ENCODE data around the gene CATSPERE.
"Not testable (repeated sequence)": the region's sequence is repeated elsewhere in the genome, so short reads cannot be mapped to it uniquely, and the experiment has no call there.

CATSPERE gene

GRCh38 chr1:244660595-244660994, 199.5 kb downstream of the CATSPERE start:
- no peak for DNase-seq (ENCODE audit: low read depth)
- H3K4me3 ChIP-seq (ENCODE audit: low read depth, low read length) = no peak overlapping the region
- no peak for TF ChIP-seq MYC (IDR thresholded peaks at IDR 0.05; ENCODE audit: low read depth, low read length)
- TF ChIP-seq CTCF (IDR thresholded peaks at IDR 0.05; ENCODE audit: low read depth, low read length) = no peak
- no peak for TF ChIP-seq POLR2A (IDR thresholded peaks at IDR 0.05; ENCODE audit: extremely low read depth, insufficient read length)
- no peak for TF ChIP-seq MAX (IDR thresholded peaks at IDR 0.05; ENCODE audit: low read depth, low read length)

DNA sequence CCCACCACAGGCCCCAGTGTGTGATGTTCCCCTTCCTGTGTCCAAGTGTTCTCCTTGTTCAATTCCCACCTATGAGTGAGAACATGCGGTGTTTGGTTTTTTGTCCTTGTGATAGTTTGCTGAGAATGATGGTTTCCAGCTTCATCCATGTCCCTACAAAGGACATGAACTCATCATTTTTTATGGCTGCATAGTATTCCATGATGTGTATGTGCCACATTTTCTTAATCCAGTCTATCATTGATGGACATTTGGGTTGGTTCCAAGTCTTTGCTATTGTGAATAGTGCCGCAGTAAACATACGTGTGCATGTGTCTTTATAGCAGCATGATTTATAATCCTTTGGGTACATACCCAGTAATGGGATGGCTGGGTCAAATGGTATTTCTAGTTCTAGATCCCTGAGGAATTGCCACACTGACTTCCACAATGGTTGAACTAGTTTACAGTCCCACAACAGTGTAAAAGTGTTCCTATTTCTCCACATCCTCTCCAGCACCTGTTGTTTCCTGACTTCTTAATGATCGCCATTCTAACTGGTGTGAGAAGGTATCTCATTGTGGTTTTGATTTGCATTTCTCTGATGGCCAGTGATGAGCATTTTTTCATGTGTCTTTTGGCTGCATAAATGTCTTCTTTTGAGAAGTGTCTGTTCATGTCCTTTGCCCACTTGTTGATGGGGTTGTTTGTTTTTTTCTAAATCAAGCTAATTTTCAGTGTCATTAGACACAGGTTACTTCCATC, 200.7 kb downstream of the CATSPERE start:
- not testable (repeated sequence) for H3K4me3 ChIP-seq (ENCODE audit: low read depth, low read length); DNase-seq (ENCODE audit: low read depth)

DNA sequence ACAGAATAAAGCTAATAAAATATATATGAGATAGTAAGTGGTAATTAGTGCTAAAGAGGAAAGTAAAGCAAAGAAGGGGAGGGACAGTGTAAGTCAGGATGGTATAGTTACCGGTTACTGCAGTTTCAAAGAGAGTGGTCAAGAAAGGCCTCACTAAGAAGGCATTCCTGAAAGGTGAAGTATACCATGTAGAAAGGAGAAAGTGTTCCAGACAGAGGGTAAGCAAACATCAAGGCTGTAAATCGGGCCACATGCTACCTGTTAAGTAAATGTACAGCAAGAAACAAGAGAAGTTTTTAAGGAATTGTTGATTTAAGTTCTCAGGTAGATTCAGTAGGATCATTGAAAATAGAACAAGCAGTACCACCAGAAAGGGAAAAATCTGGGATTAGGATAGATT, 201.5 kb downstream of the CATSPERE start:
- TF ChIP-seq MYC (IDR thresholded peaks at IDR 0.05; ENCODE audit: low read depth, low read length) = no peak
- no peak for TF ChIP-seq CTCF (IDR thresholded peaks at IDR 0.05; ENCODE audit: low read depth, low read length)
- TF ChIP-seq POLR2A (IDR thresholded peaks at IDR 0.05; ENCODE audit: extremely low read depth, insufficient read length) = no peak
- no peak for TF ChIP-seq MAX (IDR thresholded peaks at IDR 0.05; ENCODE audit: low read depth, low read length)
- no peak overlapping the region for H3K4me3 ChIP-seq (ENCODE audit: low read depth, low read length)
- no peak for DNase-seq (ENCODE audit: low read depth)

- no peak overlapping the region for H3K4me3 ChIP-seq (ENCODE audit: low read depth, low read length)
- DNase-seq (ENCODE audit: low read depth) = no peak
- TF ChIP-seq CTCF (IDR thresholded peaks at IDR 0.05; ENCODE audit: low read depth, low read length) = no peak
- no peak for TF ChIP-seq MYC (IDR thresholded peaks at IDR 0.05; ENCODE audit: low read depth, low read length)
- TF ChIP-seq POLR2A (IDR thresholded peaks at IDR 0.05; ENCODE audit: extremely low read depth, insufficient read length) = no peak
Observed at GRCh38 chr1:244664353-244664752, 203.3 kb downstream of the CATSPERE start.

DNA sequence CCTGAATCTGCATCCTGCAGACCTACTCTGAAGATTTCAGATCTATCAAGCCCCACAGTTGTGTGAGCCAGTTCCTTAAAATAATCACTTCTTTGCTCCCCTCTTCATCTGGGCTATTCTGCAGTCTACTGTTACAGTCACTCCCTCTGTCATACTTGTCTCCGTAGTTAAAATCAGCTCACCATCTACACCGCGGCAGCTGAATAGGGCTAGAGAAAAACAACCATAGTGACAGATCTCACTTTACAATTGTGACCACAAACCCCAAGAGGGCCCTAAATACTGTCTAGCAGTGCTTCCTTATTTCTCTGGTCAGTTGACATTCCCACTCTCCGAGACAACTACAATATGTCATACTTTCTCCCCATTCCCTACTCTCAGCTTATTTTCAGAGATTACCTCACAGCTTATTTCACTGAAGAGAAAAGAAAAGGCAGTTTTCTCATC, 204.7 kb downstream of the CATSPERE start:
- TF ChIP-seq CTCF (IDR thresholded peaks at IDR 0.05; ENCODE audit: low read depth, low read length) (no peak), MAX (IDR thresholded peaks at IDR 0.05; ENCODE audit: low read depth, low read length) (no peak), MYC (IDR thresholded peaks at IDR 0.05; ENCODE audit: low read depth, low read length) (peak; percentile 38; the same call in 1 of the 2 replicates), POLR2A (IDR thresholded peaks at IDR 0.05; ENCODE audit: extremely low read depth, insufficient read length) (no peak)
- DNase-seq (ENCODE audit: low read depth) = peak; percentile 94
- H3K4me3 ChIP-seq (ENCODE audit: low read depth, low read length) = no peak overlapping the region

DNA sequence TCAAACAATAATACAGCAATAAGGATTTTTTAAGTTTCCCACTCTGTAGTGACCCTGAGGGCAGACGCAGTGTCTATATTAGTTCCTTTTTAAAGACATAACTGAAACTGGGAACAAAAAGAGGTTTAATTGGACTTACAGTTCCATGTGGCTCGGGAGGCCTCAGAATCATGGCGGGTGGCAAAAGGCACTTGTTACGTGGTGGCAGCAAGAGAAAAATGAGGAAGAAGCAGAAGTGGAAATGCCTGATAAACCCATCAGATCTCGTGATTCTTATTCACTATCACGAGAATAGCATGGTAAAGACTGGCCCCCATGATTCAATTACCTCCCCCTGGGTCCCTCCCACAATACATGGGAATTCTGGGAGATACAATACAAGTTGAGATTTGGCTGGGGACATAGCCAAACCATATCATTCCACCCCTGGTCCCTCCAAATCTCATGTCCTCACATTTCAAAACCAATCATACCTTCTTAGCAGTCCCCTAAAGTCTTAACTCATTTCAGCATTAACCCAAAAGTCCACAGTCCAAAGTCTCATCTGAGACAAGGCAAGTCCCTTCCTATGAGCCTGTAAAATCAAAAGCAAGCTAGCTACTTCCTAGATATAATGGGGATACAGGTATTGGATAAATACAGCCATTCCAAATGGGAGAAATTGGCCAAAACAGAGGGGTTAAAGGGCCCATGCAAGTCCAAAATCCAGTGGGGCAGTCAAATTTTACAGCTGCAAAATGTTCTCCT, 205.8 kb downstream of the CATSPERE start:
- H3K4me3 ChIP-seq (ENCODE audit: low read depth, low read length) = not testable (repeated sequence)
- peak; percentile 30 for DNase-seq (ENCODE audit: low read depth)

DNA sequence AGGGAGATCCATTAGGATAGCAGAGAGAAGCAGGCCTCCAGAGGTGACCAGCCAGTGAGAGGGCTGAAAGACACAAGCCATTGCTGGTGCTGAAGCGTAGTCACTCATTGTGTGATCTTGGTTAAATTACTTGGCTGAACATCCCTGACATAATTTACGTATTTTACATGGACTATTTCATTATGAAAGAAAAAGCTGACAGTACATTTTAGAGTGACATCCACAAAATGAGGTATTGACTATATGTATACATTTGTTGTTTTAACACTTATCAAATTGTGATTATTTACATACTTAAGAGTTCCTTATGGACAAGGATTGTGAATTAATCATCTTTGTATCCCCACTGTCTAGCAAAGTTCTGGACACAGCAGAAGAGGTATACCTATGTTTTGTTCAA, 206.7 kb downstream of the CATSPERE start:
- H3K4me3 ChIP-seq (ENCODE audit: low read depth, low read length) = no peak overlapping the region
- DNase-seq (ENCODE audit: low read depth) = no peak
- no peak for TF ChIP-seq MYC (IDR thresholded peaks at IDR 0.05; ENCODE audit: low read depth, low read length)
- TF ChIP-seq POLR2A (IDR thresholded peaks at IDR 0.05; ENCODE audit: extremely low read depth, insufficient read length) = no peak
- TF ChIP-seq CTCF (IDR thresholded peaks at IDR 0.05; ENCODE audit: low read depth, low read length) = no peak
- no peak for TF ChIP-seq MAX (IDR thresholded peaks at IDR 0.05; ENCODE audit: low read depth, low read length)
